HG02623 (cell line): Measurements from ENCODE around the gene FOCAD.
"Not testable (repeated sequence)": the region's sequence is repeated elsewhere in the genome, so short reads cannot be mapped to it uniquely, and the experiment has no call there.

Experiments
- ATAC-seq: cut with Tn5 transposase; IDR thresholded peaks from one replicate; pipeline ENCODE4 v1.9.1; 2021; ENCODE audit warnings: moderate library complexity; ENCODE audit not compliant: unreplicated experiment

Gene FOCAD, protein sequence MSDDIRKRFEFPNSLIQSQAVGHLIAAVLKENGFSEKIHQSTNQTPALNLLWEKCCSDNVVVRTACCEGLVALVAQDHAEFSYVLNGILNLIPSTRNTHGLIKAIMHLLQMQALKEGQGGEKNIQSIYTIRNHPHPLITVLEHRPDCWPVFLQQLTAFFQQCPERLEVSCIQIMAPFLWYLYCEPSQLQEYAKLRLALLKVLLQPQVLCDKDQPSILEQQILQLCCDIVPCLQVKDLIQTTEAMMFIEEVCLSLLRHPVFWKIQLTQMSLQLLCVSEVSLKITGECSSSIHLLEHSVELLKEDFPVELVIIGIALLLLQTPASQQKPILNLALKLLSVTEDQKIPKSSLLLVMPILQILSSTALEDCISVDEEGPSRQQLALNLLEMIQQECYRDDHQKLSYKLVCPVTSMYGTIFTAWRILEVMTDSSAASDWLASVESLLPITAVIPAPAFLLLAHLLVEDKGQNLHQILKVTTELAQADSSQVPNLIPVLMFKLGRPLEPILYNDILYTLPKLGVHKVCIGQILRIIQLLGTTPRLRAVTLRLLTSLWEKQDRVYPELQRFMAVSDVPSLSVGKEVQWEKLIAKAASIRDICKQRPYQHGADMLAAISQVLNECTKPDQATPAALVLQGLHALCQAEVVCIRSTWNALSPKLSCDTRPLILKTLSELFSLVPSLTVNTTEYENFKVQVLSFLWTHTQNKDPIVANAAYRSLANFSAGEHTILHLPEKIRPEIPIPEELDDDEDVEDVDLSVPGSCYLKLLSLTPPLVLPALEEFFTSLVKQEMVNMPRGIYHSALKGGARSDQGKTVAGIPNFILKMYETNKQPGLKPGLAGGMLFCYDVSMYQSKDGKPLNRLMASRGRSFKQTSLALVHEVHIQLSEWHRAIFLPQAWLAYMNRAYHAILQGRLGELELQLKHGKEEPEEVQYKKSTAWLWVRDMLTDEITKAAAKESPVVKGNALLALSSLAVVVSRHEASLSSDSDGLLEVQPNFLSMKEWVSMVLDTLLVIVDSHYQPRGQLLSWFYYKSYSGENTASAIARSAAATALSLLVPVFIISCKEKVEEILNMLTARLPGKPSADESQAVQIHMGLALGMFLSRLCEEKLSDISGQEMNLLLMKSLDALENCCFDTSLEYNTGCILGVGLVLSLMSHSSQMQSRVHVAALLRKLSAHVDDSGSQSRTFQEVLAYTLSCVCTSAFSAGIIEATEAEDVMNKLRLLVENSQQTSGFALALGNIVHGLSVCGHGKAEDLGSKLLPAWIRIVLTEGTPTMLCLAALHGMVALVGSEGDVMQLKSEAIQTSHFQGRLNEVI (N-terminal part only)

DNA sequence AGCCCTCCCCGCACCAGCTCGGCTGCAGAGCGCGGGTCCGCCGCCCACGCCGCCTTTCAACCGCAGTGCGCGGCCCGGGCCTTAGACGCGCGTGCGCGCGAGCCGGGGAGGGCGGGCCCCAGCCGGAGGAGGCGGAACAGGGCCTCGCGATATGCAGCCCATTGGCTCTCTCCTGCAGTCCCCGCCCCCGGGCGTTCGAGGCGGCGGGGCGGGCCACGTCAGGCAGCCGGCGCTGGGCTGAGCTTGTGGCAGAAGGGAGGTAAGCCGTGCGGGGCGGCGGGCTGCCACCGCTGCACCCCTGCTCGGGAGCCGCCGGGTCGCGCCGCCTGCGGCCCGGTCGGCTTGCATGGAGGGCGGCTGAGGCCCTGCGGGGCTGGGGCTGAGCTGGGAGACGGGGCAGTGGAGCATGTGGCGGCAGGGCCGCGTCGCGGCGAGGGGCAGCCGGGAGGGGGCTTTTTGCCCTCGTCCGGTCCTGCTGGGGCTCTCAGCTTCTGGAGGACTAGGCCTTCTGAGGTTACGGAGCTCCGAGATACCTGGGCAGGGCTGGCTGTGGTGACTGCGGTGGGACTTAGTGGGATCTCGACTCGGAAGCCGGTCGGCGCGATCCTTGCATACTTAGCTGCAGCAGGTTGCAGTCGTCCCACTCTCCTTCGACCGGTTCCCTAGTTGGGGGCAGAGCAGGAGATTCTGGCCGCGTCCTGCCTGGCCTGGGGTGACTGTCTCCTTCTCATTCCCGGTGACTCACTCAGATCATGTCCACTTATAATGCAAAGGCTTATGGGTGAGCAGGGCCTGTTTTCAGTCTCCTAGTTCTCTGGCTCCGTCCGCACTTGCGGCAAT is at the start of gene FOCAD:
FOCAD (plus strand) TSS at position 225 of the 840 bp plus-strand sequence. CDS start 31,095 bp downstream, outside the sequence.
- peak; percentile 99 for ATAC-seq

DNA sequence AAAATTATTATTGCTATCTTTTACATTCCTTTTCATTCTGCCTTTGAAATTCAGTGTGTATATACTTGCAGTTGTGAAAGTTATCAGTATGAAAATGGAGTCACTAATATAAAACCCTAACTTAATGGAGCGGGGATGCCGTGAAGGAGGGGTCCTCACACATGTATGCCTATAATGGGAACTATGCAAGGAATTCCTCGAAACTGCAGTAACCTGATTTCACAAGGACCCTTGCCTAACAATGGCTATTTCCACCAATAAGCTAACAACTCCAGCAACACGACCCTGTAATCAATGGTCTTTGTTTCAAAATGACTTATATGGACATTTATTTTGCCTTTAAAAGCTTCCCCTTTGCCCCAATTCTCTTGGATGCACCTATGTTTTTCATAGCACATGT is 49.2 kb upstream of the FOCAD start:
- ATAC-seq: no peak

DNA sequence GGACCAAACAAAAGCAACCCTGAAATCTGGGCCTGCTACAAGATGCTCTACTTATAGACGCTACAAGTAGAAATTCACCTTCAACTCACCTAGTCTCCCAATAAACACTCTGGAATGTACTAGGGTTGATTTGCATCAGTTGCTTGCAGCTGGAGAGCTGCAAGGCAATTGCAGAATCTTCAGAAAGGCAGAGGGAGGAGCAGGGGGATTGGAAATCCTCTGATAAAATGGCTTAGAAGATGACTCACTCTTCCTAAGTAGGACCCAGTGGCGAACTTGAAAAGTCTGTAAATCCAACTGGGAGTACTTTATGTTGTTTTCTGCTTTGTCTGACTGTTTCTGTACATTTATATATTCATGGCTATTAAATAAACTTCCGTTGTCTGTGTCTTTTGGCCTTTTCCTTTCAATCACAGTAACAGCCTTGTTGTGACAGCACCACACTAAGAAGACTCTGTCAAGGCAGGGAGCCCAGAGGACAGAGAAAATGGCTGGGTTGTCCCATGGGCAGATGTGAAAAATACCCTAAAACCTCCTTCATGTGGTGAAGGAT is 47.1 kb upstream of the FOCAD start:
- no peak for ATAC-seq

DNA sequence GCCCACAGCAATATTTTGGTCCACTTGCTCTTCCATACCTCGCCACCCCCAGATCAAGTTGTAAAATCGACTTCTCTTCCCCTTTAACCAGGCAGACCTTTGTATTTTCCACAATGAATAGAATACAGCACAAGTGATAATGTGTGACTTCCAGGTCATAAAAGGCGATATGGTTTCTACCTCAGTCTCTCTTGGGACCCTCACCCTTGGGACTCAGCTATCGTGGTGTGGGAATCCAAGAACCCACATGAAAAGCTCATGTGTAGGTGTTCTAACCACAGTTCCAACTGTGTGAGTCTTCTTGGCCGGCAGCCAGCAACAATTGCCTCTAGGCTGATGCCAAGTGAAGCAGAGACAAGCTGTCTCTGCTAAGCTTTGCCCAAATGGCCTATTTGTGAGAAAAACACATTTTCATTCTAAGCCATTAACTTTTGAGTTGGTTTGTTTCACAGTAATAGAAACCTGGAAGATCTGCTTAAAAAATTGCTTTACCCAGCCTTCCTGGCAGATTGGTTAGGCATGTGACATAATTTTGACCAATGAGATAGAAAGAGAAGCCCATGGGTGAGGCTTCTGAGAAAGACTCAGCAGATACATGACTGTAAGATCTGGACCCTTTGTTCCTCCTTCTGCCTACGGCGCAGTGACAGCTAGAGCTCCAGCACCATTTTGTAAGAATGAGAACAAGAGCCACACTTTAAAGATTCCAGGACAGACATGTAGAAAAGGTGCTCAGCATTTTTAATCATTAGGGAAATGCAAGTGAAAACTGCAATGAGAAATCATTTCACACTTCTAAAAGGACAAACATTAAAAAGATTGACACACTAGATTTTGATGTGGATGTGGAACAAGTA is 43.5 kb upstream of the FOCAD start:
- ATAC-seq: peak; percentile 89

DNA sequence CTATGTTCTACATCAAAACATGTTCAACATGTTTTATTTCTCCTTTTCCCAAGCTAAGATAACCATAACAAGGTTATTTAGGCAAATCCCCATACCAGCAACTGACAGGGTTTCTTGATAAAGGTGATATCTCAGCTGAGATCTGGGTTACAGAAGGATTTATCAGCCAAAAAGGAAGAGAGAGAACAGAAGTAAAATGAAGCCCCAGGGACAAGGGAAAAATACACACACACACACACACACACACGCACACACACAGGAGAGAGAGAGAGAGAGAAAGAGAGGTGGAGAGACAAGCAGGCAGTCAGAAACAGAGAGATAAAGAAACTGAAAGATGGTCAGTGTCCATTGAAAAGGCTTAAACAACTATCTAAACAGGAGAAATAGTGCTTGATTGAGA is 42.0 kb upstream of the FOCAD start:
- no peak for ATAC-seq

DNA sequence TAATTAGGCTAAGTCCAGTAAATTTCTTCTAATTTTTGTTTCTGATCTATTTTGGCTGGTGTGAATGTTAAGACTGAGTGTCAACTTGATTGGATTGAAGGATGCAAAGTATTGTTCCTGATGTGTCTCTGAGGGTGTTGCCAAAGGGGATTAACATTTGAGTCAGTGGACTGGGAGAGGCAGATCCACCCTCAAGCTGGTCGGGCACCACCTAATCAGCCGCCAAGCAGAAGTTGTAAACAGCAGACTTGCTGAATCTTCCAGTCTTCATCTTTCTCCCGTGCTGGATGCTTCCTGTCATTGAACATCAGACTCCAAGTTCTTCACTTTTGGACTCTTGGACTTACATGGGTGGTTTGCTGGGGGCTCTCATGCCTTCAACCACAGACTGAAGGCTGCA is 40.4 kb upstream of the FOCAD start:
- ATAC-seq: no peak

DNA sequence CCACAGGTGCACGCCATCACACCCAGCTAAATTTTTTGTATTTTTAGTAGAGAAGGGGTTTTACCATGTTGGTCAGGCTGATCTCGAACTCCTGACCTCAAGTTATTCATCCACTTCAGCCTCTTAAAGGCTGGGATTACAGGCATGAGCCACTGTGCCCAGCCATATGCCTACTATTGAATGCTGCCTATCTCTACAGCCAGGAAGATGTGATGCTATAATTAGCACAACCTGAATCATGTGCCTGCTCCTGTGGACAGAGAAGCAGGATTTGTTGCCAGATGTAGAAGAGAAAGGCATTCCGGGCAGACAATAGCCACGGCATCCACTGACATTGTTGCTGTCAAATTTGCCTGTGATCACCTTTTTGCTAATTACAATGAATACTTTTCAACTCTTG is 37.4 kb upstream of the FOCAD start:
- ATAC-seq: no peak

DNA sequence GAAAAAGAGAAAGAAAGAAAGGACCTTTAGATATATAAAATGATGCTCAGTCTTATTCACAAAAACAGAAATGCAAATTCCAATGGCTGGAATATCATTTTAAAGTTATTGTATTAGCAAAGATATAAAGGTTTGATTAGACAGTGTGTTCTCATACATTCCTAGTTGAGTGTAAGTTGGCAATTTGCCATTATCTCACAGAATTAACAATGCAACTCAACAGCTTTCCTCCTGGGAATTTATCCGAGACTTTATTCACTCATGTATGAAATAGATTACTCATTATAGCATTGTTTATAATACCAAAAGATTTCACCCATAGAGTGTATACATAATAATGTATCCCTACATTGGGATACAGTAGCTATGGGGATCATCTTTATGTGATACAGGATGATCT is 34.7 kb upstream of the FOCAD start:
- no peak for ATAC-seq

DNA sequence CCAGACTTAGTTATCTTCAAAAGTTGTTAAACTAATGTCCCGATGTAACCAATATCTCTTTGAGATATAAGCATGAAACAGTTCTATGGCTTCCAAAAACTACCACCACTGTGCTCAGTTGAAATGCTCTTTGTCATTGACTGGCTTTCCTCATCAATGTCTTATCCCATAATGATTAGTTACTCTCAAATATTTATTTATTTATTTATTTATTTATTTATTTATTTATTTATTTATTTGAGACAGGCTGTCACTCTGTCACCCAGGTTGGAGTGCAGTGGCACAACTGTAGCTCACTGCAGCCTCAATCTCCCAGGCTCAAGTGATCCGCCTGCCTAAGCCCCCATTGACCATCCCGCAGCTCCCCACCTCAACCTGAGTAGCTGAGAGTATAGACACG is 33.7 kb upstream of the FOCAD start:
- ATAC-seq: no peak

DNA sequence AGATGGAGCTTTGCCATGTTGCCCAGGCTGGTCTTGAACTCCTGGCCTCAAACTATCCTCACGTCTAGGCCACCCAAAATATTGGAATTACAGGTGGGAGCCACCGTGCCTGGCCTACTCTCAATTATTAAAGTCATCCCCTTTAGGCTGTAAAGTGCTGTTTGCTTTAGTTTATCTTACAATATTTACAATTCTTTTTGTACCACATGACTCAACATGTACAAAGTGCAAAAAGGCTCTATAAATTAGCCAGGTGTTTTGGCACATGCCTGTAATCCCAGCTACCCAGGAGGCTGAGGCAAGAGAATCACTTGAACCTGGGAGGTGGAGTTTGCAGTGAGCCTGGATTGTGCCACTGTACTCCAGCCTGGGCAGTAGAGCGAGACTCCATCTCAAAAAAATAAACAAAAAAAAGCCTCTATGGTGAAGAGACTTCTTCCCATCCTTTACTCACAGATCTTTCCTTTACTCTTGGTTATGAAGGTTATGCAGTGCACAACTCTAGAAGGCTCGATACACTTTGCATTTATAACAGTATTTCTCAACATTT is 33.2 kb upstream of the FOCAD start:
- no peak for ATAC-seq

DNA sequence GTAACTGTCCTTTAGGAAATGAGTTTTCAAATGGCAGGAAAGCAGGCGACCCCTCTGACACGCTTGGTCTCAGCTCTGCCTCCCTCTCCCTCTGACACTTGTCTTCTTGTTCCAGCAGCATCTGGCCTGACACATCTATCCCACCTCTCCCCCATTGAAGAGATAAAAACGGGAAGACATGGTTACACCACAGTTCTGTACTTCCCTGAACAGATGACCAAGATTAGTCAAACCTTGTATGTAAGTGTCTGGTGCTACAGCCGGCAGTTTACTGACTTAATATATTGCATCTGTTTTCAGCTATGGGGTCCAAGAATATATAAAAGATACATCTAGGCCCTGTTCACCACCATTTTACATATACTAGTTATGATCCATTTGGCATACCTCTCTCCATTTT is 32.1 kb upstream of the FOCAD start:
- ATAC-seq: no peak

DNA sequence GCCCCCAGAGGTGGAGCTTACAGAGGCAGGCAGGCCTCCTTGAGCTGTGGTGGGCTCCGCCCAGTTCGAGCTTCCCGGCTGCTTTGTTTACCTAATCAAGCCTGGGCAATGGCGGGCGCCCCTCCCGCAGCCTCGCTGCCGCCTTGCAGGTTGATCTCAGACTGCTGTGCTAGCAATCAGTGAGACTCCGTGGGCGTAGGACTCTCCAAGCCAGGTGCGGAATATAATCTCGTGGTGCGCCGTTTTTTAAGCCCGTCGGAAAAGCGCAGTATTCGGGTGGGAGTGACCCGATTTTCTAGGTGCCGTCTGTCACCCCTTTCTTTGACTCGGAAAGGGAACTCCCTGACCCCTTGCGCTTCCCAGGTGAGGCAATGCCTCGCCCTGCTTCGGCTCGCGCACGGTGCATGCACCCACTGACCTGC is 25.8 kb upstream of the FOCAD start:
- not testable (repeated sequence) for ATAC-seq

DNA sequence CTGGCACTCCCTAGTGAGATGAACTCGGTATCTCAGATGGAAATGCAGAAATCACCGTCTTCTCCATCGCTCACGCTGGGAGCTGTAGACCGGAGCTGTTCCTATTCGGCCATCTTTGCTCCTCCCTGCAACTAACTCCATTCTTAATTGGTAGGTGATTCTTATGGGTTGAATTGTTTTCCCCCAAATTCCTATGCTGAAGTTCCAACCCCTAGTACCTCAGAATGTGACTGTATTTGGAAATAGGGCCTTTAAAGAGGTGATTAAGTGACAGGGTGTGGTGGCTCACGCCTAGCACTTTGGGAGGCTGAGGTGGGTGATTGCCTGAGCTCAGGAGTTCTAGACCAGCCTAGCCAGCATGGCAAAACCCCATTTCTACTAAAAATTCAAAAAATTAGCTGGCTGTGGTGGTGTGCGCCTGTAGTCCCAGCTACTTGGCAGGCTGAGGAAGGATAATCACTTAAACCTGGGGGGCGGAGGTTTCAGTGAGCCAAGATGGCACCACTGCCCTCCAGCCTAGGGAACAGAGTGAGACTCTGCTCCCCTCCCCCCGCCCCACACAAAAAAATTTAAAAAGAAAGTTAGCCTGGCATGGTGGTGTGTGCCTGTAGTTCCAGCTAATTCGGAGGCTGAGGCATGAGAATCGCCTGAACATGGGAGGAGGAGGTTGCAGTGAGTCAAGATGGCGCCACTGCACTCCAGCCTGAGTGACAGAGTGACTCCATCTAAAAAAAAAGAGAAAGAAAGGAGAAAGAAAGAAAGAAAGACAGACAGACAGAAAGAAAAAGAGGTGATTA is 25.2 kb upstream of the FOCAD start:
- ATAC-seq: no peak

DNA sequence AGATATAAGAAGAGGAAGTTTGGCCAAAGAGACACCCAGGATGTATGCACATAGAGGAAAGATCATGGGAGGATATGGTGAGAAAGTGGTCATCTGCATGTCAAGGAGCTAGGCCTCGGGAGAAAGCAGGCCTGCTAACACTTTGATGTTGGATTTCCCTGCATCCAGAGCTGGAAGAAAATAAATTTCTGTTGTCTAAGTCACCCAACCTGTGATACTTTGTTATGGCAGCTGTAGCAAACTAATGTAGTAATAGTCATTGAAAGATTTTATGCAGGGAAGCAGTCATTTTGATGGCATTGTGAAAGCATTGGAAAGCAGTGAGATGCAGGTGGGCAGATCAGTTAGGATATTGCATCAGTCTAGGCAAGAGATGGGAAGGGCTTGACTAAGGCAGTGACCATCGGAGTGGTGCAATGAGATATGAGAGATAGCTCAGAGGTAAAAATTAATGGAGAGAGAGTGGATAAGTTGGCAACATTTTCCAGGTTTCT is 24.5 kb upstream of the FOCAD start:
- no peak for ATAC-seq

DNA sequence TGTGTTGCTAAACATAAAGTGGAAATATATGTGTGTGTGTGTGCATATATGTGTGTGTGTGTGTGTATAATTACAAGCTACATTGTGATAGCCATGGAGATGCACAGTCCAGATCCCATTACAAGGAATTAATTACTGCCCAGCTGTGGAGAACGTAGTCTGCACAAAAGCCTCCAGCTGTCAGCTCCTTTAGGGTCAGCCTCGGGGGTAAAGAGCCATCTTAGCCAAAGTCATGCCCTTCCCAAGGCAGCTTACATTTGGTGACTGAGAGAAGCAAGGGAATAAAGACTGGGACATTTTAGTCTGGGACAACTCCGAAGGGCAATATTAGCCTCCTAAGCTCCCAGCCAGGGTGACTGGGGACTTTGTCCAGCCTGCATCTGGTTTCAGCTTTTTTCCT is 21.9 kb upstream of the FOCAD start:
- no peak for ATAC-seq

DNA sequence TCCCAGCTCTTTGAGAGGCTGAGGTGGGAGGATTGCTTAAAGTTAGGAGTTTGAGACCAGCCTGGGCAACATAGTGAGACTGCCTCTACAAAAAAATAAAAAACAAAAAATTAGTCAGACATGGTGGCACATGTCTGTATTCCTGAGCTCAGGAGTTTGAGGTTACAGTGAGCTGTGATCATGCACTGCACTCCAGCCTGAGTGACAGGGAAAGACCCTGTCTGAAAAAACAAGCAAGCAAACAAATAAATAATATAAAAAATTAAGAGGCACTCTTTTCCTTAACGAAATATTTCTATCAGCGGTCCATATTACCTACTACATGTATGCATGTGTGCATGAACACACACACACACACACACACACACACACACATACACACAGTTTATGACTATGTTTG is 20.9 kb upstream of the FOCAD start:
- no peak for ATAC-seq

DNA sequence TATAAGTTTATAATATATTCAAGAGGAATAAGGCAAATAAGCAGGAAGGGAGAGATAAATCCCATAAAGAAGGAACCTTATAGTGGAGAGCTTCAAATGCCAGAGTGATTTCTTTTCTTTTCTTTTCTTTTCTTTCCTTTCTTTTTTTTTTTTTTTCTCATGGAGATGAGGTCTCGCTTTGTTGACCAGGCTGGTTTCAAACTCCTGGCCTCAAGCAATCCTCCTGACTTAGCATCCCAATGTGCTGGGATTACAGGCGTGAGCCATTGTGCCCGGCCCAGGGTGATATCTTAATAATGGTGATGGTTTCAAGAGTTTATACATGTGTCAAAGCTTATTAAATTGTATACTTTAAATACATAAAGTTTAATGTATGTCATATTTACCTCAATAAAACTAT is 19.6 kb upstream of the FOCAD start:
- ATAC-seq: no peak

DNA sequence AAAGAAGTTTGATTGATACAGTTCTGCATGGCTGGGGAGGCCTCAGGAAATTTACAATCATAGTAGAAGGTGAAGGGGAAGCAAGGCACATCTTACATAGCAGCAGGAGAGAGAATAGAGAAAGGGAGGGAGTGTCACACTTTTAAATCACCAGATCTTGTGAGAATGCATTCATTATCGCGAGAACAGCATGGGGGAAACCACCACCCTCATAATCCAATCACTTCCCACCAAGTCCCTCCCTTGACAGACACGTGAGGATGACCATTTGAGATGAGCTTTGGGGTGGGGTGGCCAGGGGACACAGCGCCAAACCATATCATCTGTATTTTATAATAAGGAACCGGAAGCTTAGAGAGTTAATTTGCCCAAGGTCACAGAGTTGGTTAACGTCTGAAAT is 13.7 kb upstream of the FOCAD start:
- ATAC-seq: no peak
